ENCODE measurements around the gene GPD2. TPM values are rescaled to one million over a fixed set of nuclear protein-coding genes. Genes with fewer than 3 reads are reported as not detected.

GPD2 gene
- total and polyA plus RNA-seq, 7 experiments from 2014 or later, result 2.9 to 17.1 (median 10.2) TPM

- Mint-ChIP-seq H3K9me3 (no peaks in the 10 kb centered on the region), H3K4me1 (peaks cover 0 to 2% (median 0%) of the 10 kb centered on the region in 7 donors), H3K4me3 (no peak overlapping the region), H3K27ac (no peak overlapping the region), H3K27me3 (no peaks in the 10 kb centered on the region), H3K36me3 (peaks cover 8 to 27% (median 26%) of the 10 kb centered on the region in 5 donors)
- H3K9me3 ChIP-seq (ENCODE audit: control insufficient read depth in 2 of 3, low read length in 3 of 3), result no peaks in the 10 kb centered on the region
- no peak overlapping the region for H3K27ac ChIP-seq (ENCODE audit: low read depth, low read length)
- DNase-seq, result no peak
- intact Hi-C loops (cut with micrococcal nuclease), result no loop called here
- ATAC-seq, result no peak
- peaks cover 0 to 12% (median 3%) of the 10 kb centered on the region in 3 experiments for H3K36me3 ChIP-seq (ENCODE audit: control insufficient read depth in 2 of 3, insufficient read depth in 3 of 3, low read length in 3 of 3)
- no peaks in the 10 kb centered on the region for H3K27me3 ChIP-seq (ENCODE audit: control insufficient read depth in 2 of 2, insufficient read depth in 2 of 2, low read length in 2 of 2)
- no peaks in the 10 kb centered on the region for H3K4me1 ChIP-seq (ENCODE audit: control insufficient read depth in 2 of 2, insufficient read depth in 2 of 2, low read length in 2 of 2)
- H3K4me3 ChIP-seq (ENCODE audit: low read length), result no peak overlapping the region
- ChIA-PET POLR2A (no interaction called here), CTCF (no interaction called here)
Measured at GRCh38 chr2:156561326-156561725, 125.1 kb downstream of the GPD2 start.

DNA sequence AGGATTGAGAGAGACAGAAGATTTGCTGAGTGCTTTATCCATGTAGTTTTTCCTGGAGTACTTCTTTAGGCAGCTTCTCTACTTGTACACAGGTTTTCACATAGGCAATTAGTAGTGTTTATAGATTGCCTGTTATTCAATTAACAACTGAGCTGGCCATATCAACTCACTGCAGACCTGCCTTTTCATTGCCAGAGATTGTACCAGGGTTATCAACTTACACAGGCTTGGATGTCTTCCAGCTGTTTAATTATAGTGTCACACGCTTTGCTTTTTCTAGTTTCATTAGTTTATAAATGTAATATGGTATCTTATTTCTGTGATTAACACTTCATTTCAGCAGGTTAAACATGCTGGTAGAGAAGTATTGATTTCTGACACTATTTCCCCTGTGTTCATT, 125.9 kb downstream of the GPD2 start:
- intact Hi-C loops (cut with micrococcal nuclease), result no loop called here
- H3K36me3 Mint-ChIP-seq, result peaks cover 8 to 24% (median 22%) of the 10 kb centered on the region in 5 donors
- POLR2A ChIA-PET, result no interaction called here
- CTCF ChIA-PET, result no interaction called here
- H3K27ac ChIP-seq (ENCODE audit: low read depth, low read length), result no peak overlapping the region
- no peaks in the 10 kb centered on the region for H3K9me3 ChIP-seq (ENCODE audit: control insufficient read depth in 2 of 3, low read length in 3 of 3)
- no peak overlapping the region for H3K27ac Mint-ChIP-seq
- H3K27me3 ChIP-seq (ENCODE audit: control insufficient read depth in 2 of 2, insufficient read depth in 2 of 2, low read length in 2 of 2), result no peaks in the 10 kb centered on the region
- H3K27me3 Mint-ChIP-seq, result no peaks in the 10 kb centered on the region
- H3K4me1 Mint-ChIP-seq, result peaks cover 0 to 6% (median 0%) of the 10 kb centered on the region in 7 donors
- no peaks in the 10 kb centered on the region for H3K9me3 Mint-ChIP-seq
- DNase-seq, result no peak
- no peak for ATAC-seq
- H3K4me3 ChIP-seq (ENCODE audit: low read length), result no peak overlapping the region
- H3K4me1 ChIP-seq (ENCODE audit: control insufficient read depth in 2 of 2, insufficient read depth in 2 of 2, low read length in 2 of 2), result no peaks in the 10 kb centered on the region
- H3K4me3 Mint-ChIP-seq, result no peak overlapping the region
- peaks cover 0 to 12% (median 3%) of the 10 kb centered on the region in 3 experiments for H3K36me3 ChIP-seq (ENCODE audit: control insufficient read depth in 2 of 3, insufficient read depth in 3 of 3, low read length in 3 of 3)

DNA sequence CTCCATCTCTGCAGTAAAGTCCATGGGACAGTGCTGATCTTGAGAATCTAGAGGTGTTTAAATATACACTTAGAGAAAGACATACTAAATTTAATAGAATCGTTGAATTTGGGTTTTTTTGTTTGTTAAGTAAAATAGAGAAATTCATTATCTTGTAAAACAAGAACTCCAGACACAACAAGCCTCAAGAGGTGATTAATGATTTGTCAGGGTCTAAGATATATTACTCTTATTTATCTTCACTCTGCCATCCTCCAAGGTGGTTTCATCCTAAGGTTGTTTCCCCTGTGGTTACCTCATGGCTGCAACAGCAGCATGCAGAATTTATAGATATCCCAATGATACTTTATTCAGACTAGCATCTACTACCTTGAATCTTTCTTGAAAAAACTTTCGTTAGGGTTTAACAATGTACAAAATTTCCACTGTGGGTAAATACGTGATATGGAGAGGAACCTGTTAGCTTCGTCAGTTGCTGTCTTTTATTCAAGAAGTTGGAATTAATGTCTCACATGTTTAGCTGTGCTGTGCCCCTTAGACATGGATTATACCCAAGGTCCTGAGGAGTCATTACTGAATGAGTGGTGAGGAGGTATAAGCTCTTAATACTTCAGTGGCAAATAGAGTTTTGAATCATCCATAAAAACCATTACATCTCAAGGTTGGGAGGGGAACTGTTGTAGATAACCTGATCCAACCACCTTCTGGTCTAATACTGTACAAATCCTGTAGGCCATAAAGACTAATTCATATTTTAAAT, 128.0 kb downstream of the GPD2 start:
- Mint-ChIP-seq H3K27ac (no peak overlapping the region), H3K4me3 (no peak overlapping the region), H3K27me3 (no peaks in the 10 kb centered on the region), H3K4me1 (peaks cover 0 to 6% (median 0%) of the 10 kb centered on the region in 7 donors), H3K36me3 (peaks cover 0 to 22% (median 5%) of the 10 kb centered on the region in 5 donors), H3K9me3 (no peaks in the 10 kb centered on the region)
- Histone ChIP-seq H3K36me3 (ENCODE audit: control insufficient read depth in 2 of 3, insufficient read depth in 3 of 3, low read length in 3 of 3) (no peaks in the 10 kb centered on the region), H3K27me3 (ENCODE audit: control insufficient read depth in 2 of 2, insufficient read depth in 2 of 2, low read length in 2 of 2) (no peaks in the 10 kb centered on the region), H3K27ac (ENCODE audit: low read depth, low read length) (no peak overlapping the region), H3K4me1 (ENCODE audit: control insufficient read depth in 2 of 2, insufficient read depth in 2 of 2, low read length in 2 of 2) (no peaks in the 10 kb centered on the region), H3K9me3 (ENCODE audit: control insufficient read depth in 2 of 3, low read length in 3 of 3) (no peaks in the 10 kb centered on the region), H3K4me3 (ENCODE audit: low read length) (no peak overlapping the region)
- DNase-seq, result no peak
- POLR2A ChIA-PET, result no interaction called here
- intact Hi-C loops (cut with micrococcal nuclease), result no loop called here
- no peak for ATAC-seq
- CTCF ChIA-PET, result no interaction called here

- Mint-ChIP-seq H3K27ac (no peak overlapping the region), H3K36me3 (peaks cover 0 to 28% (median 10%) of the 10 kb centered on the region in 5 donors), H3K4me1 (peaks cover 0 to 6% (median 0%) of the 10 kb centered on the region in 7 donors), H3K9me3 (no peaks in the 10 kb centered on the region), H3K4me3 (no peak overlapping the region), H3K27me3 (no peaks in the 10 kb centered on the region)
- DNase-seq (no peak), ATAC-seq (no peak)
- H3K9me3 ChIP-seq (ENCODE audit: control insufficient read depth in 2 of 3, low read length in 3 of 3), result no peaks in the 10 kb centered on the region
- intact Hi-C loops (cut with micrococcal nuclease), result no loop called here
- ChIA-PET CTCF (no interaction called here), POLR2A (no interaction called here)
- peaks cover 0 to 6% (median 0%) of the 10 kb centered on the region in 3 experiments for H3K36me3 ChIP-seq (ENCODE audit: control insufficient read depth in 2 of 3, insufficient read depth in 3 of 3, low read length in 3 of 3)
- no peaks in the 10 kb centered on the region for H3K27me3 ChIP-seq (ENCODE audit: control insufficient read depth in 2 of 2, insufficient read depth in 2 of 2, low read length in 2 of 2)
- H3K4me3 ChIP-seq (ENCODE audit: low read length), result no peak overlapping the region
- H3K4me1 ChIP-seq (ENCODE audit: control insufficient read depth in 2 of 2, insufficient read depth in 2 of 2, low read length in 2 of 2), result no peaks in the 10 kb centered on the region
- no peak overlapping the region for H3K27ac ChIP-seq (ENCODE audit: low read depth, low read length)
Measured at GRCh38 chr2:156565066-156565710, 129.0 kb downstream of the GPD2 start.

DNA sequence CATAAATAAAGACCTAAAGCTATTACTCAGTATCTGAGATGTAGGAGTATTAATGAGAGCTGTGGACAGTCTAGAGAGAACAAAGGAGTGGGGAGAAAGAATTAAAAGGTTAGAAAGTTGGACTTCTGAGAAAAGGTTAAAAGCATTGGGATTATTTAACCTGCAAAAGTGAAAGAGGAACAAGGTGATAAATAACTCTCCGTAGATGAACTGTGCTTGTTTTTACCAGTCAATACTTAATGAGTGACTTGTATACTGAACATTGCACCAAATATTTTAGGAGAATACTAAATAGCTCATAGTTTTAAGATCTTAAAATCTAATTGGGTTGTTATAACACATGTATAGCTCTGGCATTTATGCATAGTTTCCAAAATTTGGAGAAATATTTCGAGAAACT, 137.5 kb downstream of the GPD2 start:
- Histone ChIP-seq H3K9me3 (ENCODE audit: control insufficient read depth in 2 of 3, low read length in 3 of 3) (no peaks in the 10 kb centered on the region), H3K36me3 (ENCODE audit: control insufficient read depth in 2 of 3, insufficient read depth in 3 of 3, low read length in 3 of 3) (peaks cover 0 to 6% (median 0%) of the 10 kb centered on the region in 3 experiments), H3K4me3 (ENCODE audit: low read length) (no peak overlapping the region), H3K27me3 (ENCODE audit: control insufficient read depth in 2 of 2, insufficient read depth in 2 of 2, low read length in 2 of 2) (no peaks in the 10 kb centered on the region), H3K4me1 (ENCODE audit: control insufficient read depth in 2 of 2, insufficient read depth in 2 of 2, low read length in 2 of 2) (no peaks in the 10 kb centered on the region), H3K27ac (ENCODE audit: low read depth, low read length) (no peak overlapping the region)
- ChIA-PET CTCF (no interaction called here), POLR2A (no interaction called here)
- intact Hi-C loops (cut with micrococcal nuclease), result no loop called here
- ATAC-seq, result no peak
- H3K4me3 Mint-ChIP-seq, result no peak overlapping the region
- H3K36me3 Mint-ChIP-seq, result peaks cover 0 to 48% (median 28%) of the 10 kb centered on the region in 5 donors
- H3K27ac Mint-ChIP-seq, result peak overlapping the region in 1 of 9 donors; percentile 28
- DNase-seq, result no peak
- peaks cover 0 to 17% (median 5%) of the 10 kb centered on the region in 7 donors for H3K4me1 Mint-ChIP-seq
- H3K27me3 Mint-ChIP-seq, result no peaks in the 10 kb centered on the region
- no peaks in the 10 kb centered on the region for H3K9me3 Mint-ChIP-seq

GRCh38 chr2:156574112-156574511, 137.9 kb downstream of the GPD2 start:
- no peaks in the 10 kb centered on the region for H3K27me3 ChIP-seq (ENCODE audit: control insufficient read depth in 2 of 2, insufficient read depth in 2 of 2, low read length in 2 of 2)
- no peaks in the 10 kb centered on the region for H3K9me3 Mint-ChIP-seq
- no peaks in the 10 kb centered on the region for H3K9me3 ChIP-seq (ENCODE audit: control insufficient read depth in 2 of 3, low read length in 3 of 3)
- DNase-seq, result no peak
- ChIA-PET CTCF (no interaction called here), POLR2A (no interaction called here)
- no peak overlapping the region for H3K27ac ChIP-seq (ENCODE audit: low read depth, low read length)
- no peaks in the 10 kb centered on the region for H3K4me1 ChIP-seq (ENCODE audit: control insufficient read depth in 2 of 2, insufficient read depth in 2 of 2, low read length in 2 of 2)
- intact Hi-C loops (cut with micrococcal nuclease), result no loop called here
- no peak for ATAC-seq
- H3K4me1 Mint-ChIP-seq, result peaks cover 0 to 17% (median 7%) of the 10 kb centered on the region in 7 donors
- H3K4me3 ChIP-seq (ENCODE audit: low read length), result no peak overlapping the region
- H3K36me3 Mint-ChIP-seq, result peaks cover 0 to 48% (median 28%) of the 10 kb centered on the region in 5 donors
- H3K4me3 Mint-ChIP-seq, result no peak overlapping the region
- no peaks in the 10 kb centered on the region for H3K27me3 Mint-ChIP-seq
- peaks cover 0 to 6% (median 0%) of the 10 kb centered on the region in 3 experiments for H3K36me3 ChIP-seq (ENCODE audit: control insufficient read depth in 2 of 3, insufficient read depth in 3 of 3, low read length in 3 of 3)
- H3K27ac Mint-ChIP-seq, result no peak overlapping the region

- no peaks in the 10 kb centered on the region for H3K9me3 Mint-ChIP-seq
- H3K27me3 Mint-ChIP-seq, result no peaks in the 10 kb centered on the region
- Histone ChIP-seq H3K27ac (ENCODE audit: low read depth, low read length) (no peak overlapping the region), H3K4me3 (ENCODE audit: low read length) (no peak overlapping the region), H3K27me3 (ENCODE audit: control insufficient read depth in 2 of 2, insufficient read depth in 2 of 2, low read length in 2 of 2) (no peaks in the 10 kb centered on the region), H3K36me3 (ENCODE audit: control insufficient read depth in 2 of 3, insufficient read depth in 3 of 3, low read length in 3 of 3) (no peaks in the 10 kb centered on the region), H3K4me1 (ENCODE audit: control insufficient read depth in 2 of 2, insufficient read depth in 2 of 2, low read length in 2 of 2) (peaks cover 0 to 8% of the 10 kb centered on the region in 2 donors), H3K9me3 (ENCODE audit: control insufficient read depth in 2 of 3, low read length in 3 of 3) (no peaks in the 10 kb centered on the region)
- ChIA-PET CTCF (no interaction called here), POLR2A (no interaction called here)
- no peak for DNase-seq
- H3K36me3 Mint-ChIP-seq, result peaks cover 0 to 36% (median 28%) of the 10 kb centered on the region in 5 donors
- ATAC-seq, result no peak
- no peak overlapping the region for H3K27ac Mint-ChIP-seq
- no peak overlapping the region for H3K4me3 Mint-ChIP-seq
- H3K4me1 Mint-ChIP-seq, result peaks cover 0 to 25% (median 12%) of the 10 kb centered on the region in 7 donors
- intact Hi-C loops (cut with micrococcal nuclease), result no loop called here
Measured at GRCh38 chr2:156576005-156576404, 139.8 kb downstream of the GPD2 start.
